GM13977 (cell line): ENCODE results near the gene ECD.
"Not testable (repeated sequence)": the region's sequence is repeated elsewhere in the genome, so short reads cannot be mapped to it uniquely, and the experiment has no call there.

ENCODE experiments used
- DNase-seq: peaks from one replicate; pipeline ENCODE4 v3.0.0; 2012; ENCODE audit warnings: low spot score
- in situ Hi-C: fragments of 300-500 bp; cut with MboI; formaldehyde crosslinking; loops from one replicate; pipeline ENCODE4 v1.12.0; 2022; ENCODE audit warnings: low sequenced_read_pairs, low pct_unique_long_range_greater_than_20kb, mixed read lengths, inconsistent platforms; ENCODE audit not compliant: unreplicated experiment
- TF ChIP-seq, protein P1 (sequence below): IDR thresholded peaks from 2 replicates; pipeline ENCODE4 v1.5.1; 2012; ENCODE audit warnings: mild to moderate bottlenecking, control low read depth; ENCODE audit not compliant: insufficient read depth; ENCODE audit errors: extremely low read depth, missing control alignments

Gene ECD

GRCh38 chr10:73163096-73163495, 4.7 kb downstream of the ECD start:
- in situ Hi-C loops: no loop called here
- TF ChIP-seq, protein P1, sequence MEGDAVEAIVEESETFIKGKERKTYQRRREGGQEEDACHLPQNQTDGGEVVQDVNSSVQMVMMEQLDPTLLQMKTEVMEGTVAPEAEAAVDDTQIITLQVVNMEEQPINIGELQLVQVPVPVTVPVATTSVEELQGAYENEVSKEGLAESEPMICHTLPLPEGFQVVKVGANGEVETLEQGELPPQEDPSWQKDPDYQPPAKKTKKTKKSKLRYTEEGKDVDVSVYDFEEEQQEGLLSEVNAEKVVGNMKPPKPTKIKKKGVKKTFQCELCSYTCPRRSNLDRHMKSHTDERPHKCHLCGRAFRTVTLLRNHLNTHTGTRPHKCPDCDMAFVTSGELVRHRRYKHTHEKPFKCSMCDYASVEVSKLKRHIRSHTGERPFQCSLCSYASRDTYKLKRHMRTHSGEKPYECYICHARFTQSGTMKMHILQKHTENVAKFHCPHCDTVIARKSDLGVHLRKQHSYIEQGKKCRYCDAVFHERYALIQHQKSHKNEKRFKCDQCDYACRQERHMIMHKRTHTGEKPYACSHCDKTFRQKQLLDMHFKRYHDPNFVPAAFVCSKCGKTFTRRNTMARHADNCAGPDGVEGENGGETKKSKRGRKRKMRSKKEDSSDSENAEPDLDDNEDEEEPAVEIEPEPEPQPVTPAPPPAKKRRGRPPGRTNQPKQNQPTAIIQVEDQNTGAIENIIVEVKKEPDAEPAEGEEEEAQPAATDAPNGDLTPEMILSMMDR: no peak
- DNase-seq: no peak

DNA sequence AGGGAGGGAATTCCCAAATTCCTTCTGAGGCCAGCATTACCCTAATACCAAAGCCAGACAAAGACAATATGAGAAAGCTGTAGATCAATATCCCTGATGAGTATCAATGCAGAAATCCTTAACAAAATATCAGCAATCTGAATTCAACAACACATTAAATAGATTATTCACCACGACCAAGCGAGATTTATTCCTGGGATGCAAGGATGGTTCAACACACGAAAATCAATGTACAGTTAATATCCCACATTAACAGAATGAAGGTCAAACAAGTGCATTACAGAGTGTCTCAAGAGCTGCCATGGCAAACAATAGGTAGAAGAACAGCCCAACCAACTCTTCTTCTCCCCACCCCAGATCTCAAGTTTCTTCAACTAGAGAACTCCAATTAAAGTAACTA, 6.1 kb downstream of the ECD start:
- DNase-seq: no peak
- TF ChIP-seq, protein P1: no peak
- in situ Hi-C loops: no loop called here

DNA sequence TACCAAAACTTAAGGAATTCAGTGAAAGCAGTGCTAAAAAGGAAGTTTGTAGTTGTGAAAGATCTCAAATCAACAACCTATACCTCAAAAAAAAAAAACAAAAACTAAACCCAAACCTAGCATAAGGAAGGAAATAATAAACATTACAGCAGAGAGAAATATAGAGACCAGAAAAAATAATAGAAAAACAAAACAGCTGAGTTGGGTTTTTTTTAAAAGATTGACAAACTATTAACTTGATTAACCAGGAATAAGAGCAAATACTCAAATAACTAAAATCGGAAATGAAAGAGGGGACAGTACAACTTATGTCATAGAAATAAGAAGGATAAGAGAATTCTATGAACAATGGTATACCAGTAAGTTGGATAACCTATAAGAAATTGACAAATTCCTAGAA, 6.7 kb downstream of the ECD start:
- DNase-seq: no peak
- TF ChIP-seq, protein P1: no peak
- in situ Hi-C loops: no loop called here

DNA sequence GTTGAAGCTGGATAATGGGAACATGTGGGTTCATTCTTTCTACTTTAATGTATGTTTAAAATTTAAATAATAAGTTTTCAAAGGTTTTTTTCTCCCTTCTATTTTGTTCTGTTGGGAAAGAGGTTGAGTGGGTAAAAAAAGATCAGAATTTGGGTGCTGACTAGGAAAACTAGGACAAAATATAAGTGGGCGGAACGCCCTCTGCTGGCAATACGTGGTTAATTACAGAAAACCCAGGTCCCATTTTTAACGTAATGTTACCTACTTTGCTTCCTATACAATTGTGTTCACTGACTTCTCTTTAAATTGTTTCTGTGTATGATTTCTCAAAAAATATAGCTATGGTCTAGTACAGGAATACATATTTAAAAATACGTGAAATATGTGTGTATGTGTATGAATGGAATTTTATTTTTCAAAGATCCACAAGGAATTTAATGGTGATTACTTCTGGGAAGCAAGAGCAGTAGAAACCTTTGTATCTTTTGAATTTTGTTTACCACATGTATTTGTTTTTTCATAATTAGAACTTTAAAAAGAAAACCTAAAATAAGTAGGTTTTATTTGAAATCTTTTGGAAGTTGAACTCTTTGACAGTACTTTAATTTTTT, 8.7 kb downstream of the ECD start:
- DNase-seq: peak; percentile 42
- in situ Hi-C loops: no loop called here
- TF ChIP-seq, protein P1: peak; percentile 70

DNA sequence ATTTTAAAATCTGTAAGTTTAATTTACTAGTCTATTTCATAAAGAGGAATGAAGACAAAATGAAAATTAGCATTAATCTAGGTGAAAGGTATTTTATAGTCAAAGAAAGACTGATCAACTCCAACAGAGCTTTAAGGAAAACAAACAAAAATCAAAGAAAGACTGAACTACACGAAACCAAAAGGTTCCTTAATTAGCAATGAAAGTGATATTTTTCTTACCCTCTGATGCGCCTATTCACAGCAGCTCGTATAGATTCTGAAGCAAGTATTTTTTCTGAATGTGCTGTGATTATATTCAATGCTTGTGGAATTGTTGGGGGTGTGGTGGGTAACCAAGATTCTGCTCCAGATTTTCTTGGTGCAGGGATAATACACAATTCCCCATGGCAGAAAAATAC, 11.8 kb downstream of the ECD start:
- no peak for DNase-seq
- in situ Hi-C loops: no loop called here

DNA sequence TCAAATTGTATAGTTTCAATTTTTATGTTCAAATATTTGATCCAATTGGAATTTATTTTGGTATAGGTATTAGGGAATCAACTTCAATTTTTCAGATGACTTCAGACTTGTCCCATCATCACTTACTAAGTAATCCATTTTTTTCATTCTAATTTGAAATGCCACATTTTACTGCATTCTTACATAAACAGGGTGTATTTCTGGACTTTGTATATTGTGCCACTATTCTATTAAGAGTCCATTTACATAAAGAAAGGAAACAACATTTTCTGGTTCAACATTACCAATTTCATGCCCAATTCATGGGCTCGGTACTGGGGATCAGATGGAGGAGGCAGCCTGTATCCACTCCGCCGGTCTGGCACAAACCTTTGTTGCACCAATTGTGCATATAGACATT, 15.8 kb downstream of the ECD start:
- TF ChIP-seq, protein P1: no peak
- in situ Hi-C loops: no loop called here
- no peak for DNase-seq

More for the DNA sequence above, 11.8 kb downstream of the ECD start:
- TF ChIP-seq, protein P1: no peak

DNA sequence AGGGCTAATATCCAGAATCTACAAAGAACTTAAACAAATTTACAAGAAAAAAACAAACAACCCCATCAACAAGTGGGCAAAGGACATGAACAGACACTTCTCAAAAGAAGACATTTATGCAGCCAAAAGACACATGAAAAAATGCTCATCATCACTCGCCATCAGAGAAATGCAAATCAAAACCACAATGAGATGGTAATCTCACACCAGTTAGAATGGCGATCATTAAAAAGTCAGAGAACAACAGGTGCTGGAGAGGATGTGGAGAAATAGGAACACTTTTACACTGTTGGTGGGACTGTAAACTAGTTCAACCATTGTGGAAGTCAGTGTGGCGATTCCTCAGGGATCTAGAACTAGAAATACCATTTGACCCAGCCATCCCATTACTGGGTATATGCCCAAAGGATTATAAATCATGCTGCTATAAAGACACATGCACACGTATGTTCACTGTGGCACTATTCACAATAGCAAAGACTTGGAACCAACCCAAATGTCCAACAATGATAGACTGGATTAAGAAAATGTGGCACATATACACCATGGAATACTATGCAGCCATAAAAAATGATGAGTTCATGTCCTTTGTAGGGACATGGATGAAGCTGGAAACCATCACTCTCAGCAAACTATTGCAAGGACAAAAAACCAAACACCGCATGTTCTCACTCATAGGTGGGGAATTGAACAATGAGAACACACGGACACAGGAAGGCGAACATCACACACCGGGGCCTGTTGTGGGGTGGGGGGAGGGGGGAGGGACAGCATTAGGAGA, 17.0 kb downstream of the ECD start:
- DNase-seq, in situ Hi-C loops: not testable (repeated sequence)
